IMR-90 (cell line): Measurements from ENCODE around the gene CADM1. TPM values are rescaled to one million over a fixed set of nuclear protein-coding genes. Genes with fewer than 3 reads are reported as not detected.

Source experiments
- ATAC-seq: fragments of 200-7000 bp; cut with Tn5 transposase; 2 replicates; pipeline ENCODE4 v1.9.1; 2020; ENCODE audit warnings: low read depth, mild to moderate bottlenecking, moderate library complexity
- BruUV-seq: library from RNA; stranded (reverse); fragments of 400-500 nt; replicated peaks from 2 replicates; lab custom pipeline; 2021; lab: Mats Ljungman, UMichigan
- CTCF ChIA-PET: fragments of 300-600 bp; formaldehyde crosslinking; extraction: SDS; loops from one replicate; lab custom pipeline; 2021; ENCODE audit warnings: antibody characterized with exemption; lab: Yijun Ruan, JAX
- POLR2A ChIA-PET: fragments of 300-600 bp; sonication (Branson Sonifier 250); formaldehyde crosslinking; loops from one replicate; lab custom pipeline; 2022; ENCODE audit warnings: antibody characterized with exemption; ENCODE audit not compliant: unreplicated experiment; lab: Charles Lee
- DNase-seq: peaks from one replicate; pipeline ENCODE4 v3.0.0; 2013
- H2AFZ ChIP-seq: replicated peaks from 2 replicates; pipeline ENCODE3; 2013; ENCODE audit warnings: low read length, mild to moderate bottlenecking; ENCODE audit not compliant: poor library complexity
- H2AK5ac ChIP-seq: 2 replicates; pipeline ENCODE4 v1.6.1; 2013; ENCODE audit warnings: low read depth, low read length, inconsistent platforms
- H2AK9ac ChIP-seq: replicated peaks from 2 replicates; pipeline ENCODE3; 2013; ENCODE audit warnings: mild to moderate bottlenecking, low read depth, low read length, moderate library complexity; ENCODE audit not compliant: poor library complexity
- H2BK120ac ChIP-seq: 2 replicates; pipeline ENCODE4 v1.6.1; 2013; ENCODE audit warnings: low read depth, low read length, inconsistent platforms
- H2BK15ac ChIP-seq: 3 replicates; pipeline ENCODE4 v1.6.1; 2013; ENCODE audit warnings: low read depth, low read length, inconsistent platforms
- H2BK20ac ChIP-seq: 2 replicates; pipeline ENCODE4 v1.6.1; 2013; ENCODE audit warnings: low read depth, mild to moderate bottlenecking, inconsistent platforms, low read length, moderate library complexity
- H2BK5ac ChIP-seq: 2 replicates; pipeline ENCODE4 v1.6.1; 2013; ENCODE audit warnings: mild to moderate bottlenecking, low read depth, low read length, inconsistent platforms; ENCODE audit not compliant: poor library complexity, severe bottlenecking
- H3K14ac ChIP-seq: replicated peaks from 2 replicates; pipeline ENCODE4 v1.6.1; 2013; ENCODE audit warnings: low read depth, low read length, inconsistent platforms
- H3K18ac ChIP-seq: 2 replicates; pipeline ENCODE4 v1.6.1; 2013; ENCODE audit warnings: low read depth, low read length, control low read depth
- H3K23ac ChIP-seq: 2 replicates; pipeline ENCODE4 v1.6.1; 2013; ENCODE audit warnings: low read depth, low read length, inconsistent platforms
- H3K27ac ChIP-seq: 2 replicates; pipeline ENCODE4 v1.5.1; 2013; ENCODE audit warnings: mild to moderate bottlenecking, control low read depth, low read length; ENCODE audit not compliant: insufficient read depth
- H3K27me3 ChIP-seq: 2 replicates; pipeline ENCODE4 v1.6.1; 2013; ENCODE audit warnings: low read length; ENCODE audit not compliant: control insufficient read depth, insufficient read depth
- H3K36me3 ChIP-seq: 2 replicates; pipeline ENCODE4 v1.6.1; 2013; ENCODE audit warnings: low read length, mixed read lengths; ENCODE audit not compliant: control insufficient read depth, insufficient read depth
- H3K4ac ChIP-seq: 2 replicates; pipeline ENCODE4 v1.6.1; 2013; ENCODE audit warnings: low read depth, low read length, inconsistent platforms
- H3K4me1 ChIP-seq: 2 replicates; pipeline ENCODE4 v1.6.1; 2013; ENCODE audit warnings: low read length, mixed read lengths; ENCODE audit not compliant: control insufficient read depth, insufficient read depth
- H3K4me2 ChIP-seq: 2 replicates; pipeline ENCODE4 v1.6.1; 2013; ENCODE audit warnings: low read depth, mild to moderate bottlenecking, control low read depth, low read length, moderate library complexity
- H3K4me3 ChIP-seq: 2 replicates; pipeline ENCODE4 v1.5.1; 2013; ENCODE audit warnings: low read depth, mild to moderate bottlenecking, control low read depth, low read length, moderate library complexity; ENCODE audit not compliant: insufficient read depth
- H3K56ac ChIP-seq: 2 replicates; pipeline ENCODE4 v1.6.1; 2013; ENCODE audit warnings: low read length, inconsistent platforms; ENCODE audit not compliant: insufficient read depth; ENCODE audit errors: extremely low read depth
- H3K79me1 ChIP-seq, 2 experiments: 2 replicates each; pipeline ENCODE4 v1.6.1; 2013; ENCODE audit warnings: low read length in 2 of 2, inconsistent platforms in 1 of 2, low read depth in 1 of 2
- H3K9ac ChIP-seq: 2 replicates; pipeline ENCODE4 v1.6.1; 2013; ENCODE audit warnings: low read depth, low read length, control low read depth
- H3K9me1 ChIP-seq: 2 replicates; pipeline ENCODE4 v1.6.1; 2013; ENCODE audit warnings: low read length, inconsistent platforms; ENCODE audit not compliant: insufficient read depth
- H3K9me3 ChIP-seq: 2 replicates; pipeline ENCODE4 v1.6.1; 2013; ENCODE audit warnings: low read length; ENCODE audit not compliant: control insufficient read depth, insufficient read depth
- H4K20me1 ChIP-seq: 2 replicates; pipeline ENCODE4 v1.6.1; 2013; ENCODE audit warnings: low read length, inconsistent platforms; ENCODE audit not compliant: insufficient read depth
- H4K5ac ChIP-seq: 2 replicates; pipeline ENCODE4 v1.6.1; 2013; ENCODE audit warnings: mild to moderate bottlenecking, low read depth, low read length, control low read depth
- H4K8ac ChIP-seq, 2 experiments: 2 replicates each; pipeline ENCODE4 v1.6.1; 2013; ENCODE audit warnings: low read depth in 2 of 2, low read length in 2 of 2, control low read depth in 1 of 2, inconsistent platforms in 1 of 2
- H4K91ac ChIP-seq: 2 replicates; pipeline ENCODE4 v1.6.1; 2013; ENCODE audit warnings: low read depth, low read length, inconsistent platforms; ENCODE audit not compliant: insufficient read depth
- CEBPB ChIP-seq: IDR thresholded peaks from 2 replicates; pipeline ENCODE4 v1.6.1; 2012; ENCODE audit warnings: low read depth, low read length, improper control_type of control experiment
- CHD1 ChIP-seq: IDR thresholded peaks from 2 replicates; pipeline ENCODE4 v1.6.1; 2012; ENCODE audit warnings: low read depth, low read length, improper control_type of control experiment
- MAZ ChIP-seq: IDR thresholded peaks from 2 replicates; pipeline ENCODE4 v1.6.1; 2012; ENCODE audit warnings: low read depth, mild to moderate bottlenecking, low read length, improper control_type of control experiment, moderate library complexity, borderline replicate concordance
- MXI1 ChIP-seq: IDR thresholded peaks from 2 replicates; pipeline ENCODE4 v1.6.1; 2012; ENCODE audit warnings: low read depth, mild to moderate bottlenecking, low read length, moderate library complexity, borderline replicate concordance
- NFE2L2 ChIP-seq: fragments of 150-350 bp; IDR thresholded peaks from 2 replicates; pipeline ENCODE4 v1.6.1; 2016; ENCODE audit warnings: low read depth, mild to moderate bottlenecking, low read length
- POLR2A ChIP-seq: IDR thresholded peaks from 2 replicates; pipeline ENCODE4 v1.6.1; 2012; ENCODE audit warnings: mild to moderate bottlenecking, low read depth, low read length
- RAD21 ChIP-seq: IDR thresholded peaks from 2 replicates; pipeline ENCODE4 v1.6.1; 2012; ENCODE audit warnings: low read length, improper control_type of control experiment
- RFX5 ChIP-seq: IDR thresholded peaks from 2 replicates; pipeline ENCODE4 v1.8.0; 2012; ENCODE audit warnings: low read depth, mild to moderate bottlenecking, low read length, moderate library complexity
- WGBS, 2 experiments: methylation state at CpG; one replicate each; pipeline versions ENCODE4 v1.1.5 to v1.1.7; 2013; ENCODE audit warnings: missing lambda C conversion rate in 2 of 2; ENCODE audit not compliant: insufficient read length in 1 of 2; ENCODE audit errors: extremely low coverage in 2 of 2; 5-methylcytosine and 5-hydroxymethylcytosine counted together
- dilution Hi-C: fragments of 300-500 bp; cut with HindIII; formaldehyde crosslinking; loops from one replicate; pipeline ENCODE4 v1.14.3; 2018; ENCODE audit warnings: low sequenced_read_pairs; ENCODE audit not compliant: unreplicated experiment
- in situ Hi-C: fragments of 300-500 bp; cut with MboI; formaldehyde crosslinking; loops from 3 replicates; pipeline ENCODE4 v1.14.3; 2019; ENCODE audit warnings: low sequenced_read_pairs, inconsistent platforms, mixed read lengths
- intact Hi-C: fragments of 100-400 bp; cut with micrococcal nuclease; formaldehyde crosslinking; loops from 2 replicates; pipeline ENCODE4 v1.10.0; 2022
- polyA plus RNA-seq, 3 experiments: library from polyadenylated mRNA; depleted of rRNA; stranded (reverse); fragments of >200 nt; gene quantifications; 2 replicates each; pipeline ENCODE4 v1.2.3, GENCODE V29; 2012; ENCODE audit warnings: low replicate concordance in 1 of 3
- total RNA-seq: library from RNA; depleted of rRNA; stranded (reverse); fragments of >200 nt; gene quantifications from 2 replicates; pipeline ENCODE4 v1.2.3, GENCODE V29; 2012
- TF ChIP-seq, protein P1 (sequence below): fragments of 150-350 bp; IDR thresholded peaks from 2 replicates; pipeline ENCODE4 v1.6.1; 2017; ENCODE audit warnings: mild to moderate bottlenecking, antibody characterized with exemption, low read length, low read depth
- TF ChIP-seq, protein P2 (sequence below): conservative IDR thresholded peaks from 2 replicates; pipeline ENCODE4 v1.5.1; 2012; ENCODE audit warnings: mild to moderate bottlenecking, low read depth, low read length, improper control_type of control experiment

The CADM1 gene
- total and polyA plus RNA-seq, 2 of the 4 experiments (the other 2 are of a cell fraction): 28.8 to 77.1 TPM

DNA sequence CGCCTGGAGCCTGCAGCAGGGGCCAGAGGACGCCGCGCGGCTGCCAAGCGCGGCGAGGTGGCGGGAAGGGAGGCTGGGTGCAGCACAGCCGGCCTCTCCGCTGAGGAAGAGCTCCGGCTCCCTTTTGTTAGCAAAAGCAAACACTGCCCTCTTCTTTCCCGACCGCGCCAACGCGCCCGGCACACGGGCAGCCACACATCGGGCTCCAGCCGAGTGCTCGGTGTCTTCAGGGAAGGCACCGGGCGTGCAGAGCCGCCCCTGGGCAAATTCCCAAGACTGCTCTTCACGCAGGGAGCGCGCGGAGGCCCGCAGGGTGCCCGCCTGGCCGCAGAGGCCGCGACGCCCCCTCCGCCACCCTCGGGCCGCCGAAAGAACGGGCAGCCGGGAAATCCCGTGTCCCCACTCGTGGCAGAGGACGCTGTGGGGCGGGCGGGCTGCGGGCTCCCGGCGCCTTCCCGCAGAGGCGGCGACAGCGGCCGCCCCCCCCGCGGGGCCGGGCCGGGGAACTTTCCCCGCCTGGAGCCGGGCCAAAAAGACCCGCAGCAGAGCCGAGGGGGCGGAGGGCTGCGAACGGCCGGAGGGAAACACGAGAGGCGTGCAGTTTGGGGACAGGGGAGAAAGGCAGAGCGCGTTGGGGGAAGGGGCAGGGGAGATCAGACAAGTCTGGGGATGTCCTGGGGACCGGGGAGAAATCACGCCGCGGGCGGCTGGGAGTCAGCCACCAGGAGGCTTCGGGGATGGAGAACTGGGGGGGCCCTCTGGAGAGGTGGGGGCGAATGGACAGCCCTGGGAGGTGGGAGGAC, 931 bp downstream of the CADM1 start (continued):
- TF ChIP-seq, protein P1, sequence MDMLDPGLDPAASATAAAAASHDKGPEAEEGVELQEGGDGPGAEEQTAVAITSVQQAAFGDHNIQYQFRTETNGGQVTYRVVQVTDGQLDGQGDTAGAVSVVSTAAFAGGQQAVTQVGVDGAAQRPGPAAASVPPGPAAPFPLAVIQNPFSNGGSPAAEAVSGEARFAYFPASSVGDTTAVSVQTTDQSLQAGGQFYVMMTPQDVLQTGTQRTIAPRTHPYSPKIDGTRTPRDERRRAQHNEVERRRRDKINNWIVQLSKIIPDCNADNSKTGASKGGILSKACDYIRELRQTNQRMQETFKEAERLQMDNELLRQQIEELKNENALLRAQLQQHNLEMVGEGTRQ: no peak
- TF ChIP-seq POLR2A (no peak), RFX5 (no peak)

DNA sequence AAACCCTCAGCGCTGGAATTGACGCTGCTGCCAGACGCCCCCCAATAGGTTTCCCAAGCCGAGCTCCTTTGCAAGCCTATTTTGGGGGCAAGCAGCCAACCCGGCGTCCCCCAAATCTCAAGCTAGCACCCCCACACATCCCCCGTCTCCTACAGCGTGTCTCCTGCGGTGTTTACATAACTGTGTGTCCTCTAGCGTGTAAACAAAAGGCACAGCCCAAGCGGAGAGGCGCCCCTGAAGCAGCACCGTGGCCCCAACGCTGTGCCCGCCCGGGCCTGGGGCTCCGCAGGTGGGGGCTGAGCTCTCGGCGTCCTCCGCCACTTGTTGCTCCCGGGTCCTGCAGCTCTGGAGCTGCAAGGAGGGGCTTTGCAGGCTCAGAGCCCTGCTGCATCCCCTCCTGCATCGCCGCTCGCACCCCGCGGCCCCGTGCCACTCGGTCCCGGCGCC, 1.6 kb downstream of the CADM1 start:
- DNase-seq (no peak), ATAC-seq (no peak)
- H4K20me1 ChIP-seq: peaks cover 8% of the 10 kb centered on the region; the same call in 1 of the 2 replicates
- ChIA-PET CTCF (interaction anchor here (1.4 to 1.5 kb wide), 2 partner anchors 165 to 168 kb away, joined by 3 to 6 read pairs; no protein-coding TSS in a partner anchor), POLR2A (interaction anchor here (0.6 to 1.0 kb wide), 2 partner anchors 56 to 120 kb away, joined by 3 read pairs; no protein-coding TSS in a partner anchor)
- H3K14ac ChIP-seq: no peak overlapping the region
- H2AFZ ChIP-seq: peak overlapping the region; percentile 97
- H3K27ac ChIP-seq: no peak overlapping the region; the same call in 1 of the 2 replicates
- H4K91ac ChIP-seq: no peak overlapping the region
- no peak overlapping the region for H4K5ac ChIP-seq
- peaks cover 9 to 15% of the 10 kb centered on the region in 2 experiments for H3K79me1 ChIP-seq
- WGBS, 2 experiments: 0% methylated on average over 14 of the region's 30 CpGs; no CpG with 5 or more reads in 1 of the 2 experiments
- H3K4me2 ChIP-seq: peak overlapping the region; percentile 67
- H2BK20ac ChIP-seq: no peak overlapping the region
- H3K4ac ChIP-seq: no peak overlapping the region
- no peak overlapping the region for H2BK120ac ChIP-seq
- H3K56ac ChIP-seq: no peak overlapping the region
- TF ChIP-seq RAD21 (no peak), NFE2L2 (no peak), CHD1 (no peak), CEBPB (no peak), MXI1 (no peak), MAZ (no peak)
- TF ChIP-seq, protein P2, sequence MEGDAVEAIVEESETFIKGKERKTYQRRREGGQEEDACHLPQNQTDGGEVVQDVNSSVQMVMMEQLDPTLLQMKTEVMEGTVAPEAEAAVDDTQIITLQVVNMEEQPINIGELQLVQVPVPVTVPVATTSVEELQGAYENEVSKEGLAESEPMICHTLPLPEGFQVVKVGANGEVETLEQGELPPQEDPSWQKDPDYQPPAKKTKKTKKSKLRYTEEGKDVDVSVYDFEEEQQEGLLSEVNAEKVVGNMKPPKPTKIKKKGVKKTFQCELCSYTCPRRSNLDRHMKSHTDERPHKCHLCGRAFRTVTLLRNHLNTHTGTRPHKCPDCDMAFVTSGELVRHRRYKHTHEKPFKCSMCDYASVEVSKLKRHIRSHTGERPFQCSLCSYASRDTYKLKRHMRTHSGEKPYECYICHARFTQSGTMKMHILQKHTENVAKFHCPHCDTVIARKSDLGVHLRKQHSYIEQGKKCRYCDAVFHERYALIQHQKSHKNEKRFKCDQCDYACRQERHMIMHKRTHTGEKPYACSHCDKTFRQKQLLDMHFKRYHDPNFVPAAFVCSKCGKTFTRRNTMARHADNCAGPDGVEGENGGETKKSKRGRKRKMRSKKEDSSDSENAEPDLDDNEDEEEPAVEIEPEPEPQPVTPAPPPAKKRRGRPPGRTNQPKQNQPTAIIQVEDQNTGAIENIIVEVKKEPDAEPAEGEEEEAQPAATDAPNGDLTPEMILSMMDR: no peak
- no peak overlapping the region for H2BK5ac ChIP-seq
- in situ Hi-C loops: no loop called here
- intact Hi-C loops: loop anchor here (1.0 to 10.0 kb wide), 7 partner anchors 167 to 1208 kb away; partner anchors contain the start of gene NNMT
- H3K4me3 ChIP-seq: peak overlapping the region; percentile 60
- H3K23ac ChIP-seq: peak overlapping the region; percentile 29; the same call in 1 of the 2 replicates
- H3K9me1 ChIP-seq: no peaks in the 10 kb centered on the region; the same call in 1 of the 2 replicates
- H3K9ac ChIP-seq: peak overlapping the region; percentile 12
- BruUV-seq: no TSS peak
- peaks cover 2% of the 10 kb centered on the region; the same call in 1 of the 2 replicates for H3K4me1 ChIP-seq
- no peak overlapping the region for H4K8ac ChIP-seq
- H3K27me3 ChIP-seq: peaks cover 8% of the 10 kb centered on the region
- no peak overlapping the region for H2BK15ac ChIP-seq
- H2AK9ac ChIP-seq: peak overlapping the region; percentile 58
- H2AK5ac ChIP-seq: no peak overlapping the region
- H3K18ac ChIP-seq: no peak overlapping the region
- dilution Hi-C loops: no loop called here
- no peaks in the 10 kb centered on the region for H3K36me3 ChIP-seq
- no peaks in the 10 kb centered on the region for H3K9me3 ChIP-seq
